Measurements from ENCODE around the gene KDM4B.
A peak's percentile ranks its signal among the peaks of the same experiment; 100 is the strongest.

KDM4B gene

DNA sequence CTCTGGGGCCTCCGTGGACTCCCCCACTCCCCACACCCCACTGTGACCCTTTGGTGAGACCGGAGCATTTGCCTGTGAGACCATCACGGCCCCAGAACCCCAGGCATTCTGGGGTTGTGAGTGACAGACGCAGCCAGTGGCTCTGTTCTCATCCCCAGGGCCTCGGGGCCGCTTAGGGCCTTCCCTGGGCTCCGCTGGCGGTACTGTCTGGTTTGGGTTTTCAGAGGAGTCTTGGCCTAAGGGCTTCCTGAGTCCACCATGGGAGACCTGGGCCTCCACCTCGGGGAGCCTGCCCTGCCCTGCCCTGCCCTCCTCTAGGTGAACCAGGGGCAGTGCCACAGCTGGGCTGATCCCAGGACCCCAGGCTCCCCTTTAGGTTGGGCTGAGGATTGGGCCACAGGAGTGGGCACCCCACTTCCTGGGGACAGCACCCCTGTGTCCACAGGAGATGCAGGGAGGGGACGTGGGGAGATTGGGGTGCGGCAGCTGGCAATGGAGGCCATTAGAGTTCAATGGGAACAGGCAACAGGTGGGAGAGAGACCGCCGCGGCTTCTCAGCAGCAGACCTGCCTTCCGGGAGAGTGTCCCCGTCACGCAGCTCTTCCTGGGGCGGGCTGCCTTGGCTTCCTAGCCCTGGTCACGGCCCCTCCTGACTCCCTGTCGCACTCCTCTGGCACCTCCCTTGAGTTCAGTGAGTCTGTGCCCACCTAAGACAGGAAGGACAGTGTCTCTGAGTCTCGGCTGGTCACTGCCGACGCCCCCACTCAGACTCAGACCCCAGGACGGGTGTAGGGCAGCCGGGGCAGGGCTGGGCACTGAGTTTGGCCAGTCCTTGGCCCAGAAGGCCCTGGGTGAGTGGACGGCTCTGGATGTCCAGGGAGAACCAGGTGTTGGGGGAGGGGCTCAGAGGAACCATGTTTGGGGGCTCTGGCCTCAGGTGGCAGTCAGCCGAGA lies 164.1 kb downstream of the KDM4B start:
- no peak for DNase-seq (ENCODE audit: low read depth, low spot score)

GRCh38 chr19:5133986-5134595 lies 165.2 kb downstream of the KDM4B start:
- DNase-seq (ENCODE audit: low read depth, low spot score): no peak

- DNase-seq (ENCODE audit: low read depth, low spot score): no peak
Observed at GRCh38 chr19:5134691-5135090, 165.8 kb downstream of the KDM4B start.

GRCh38 chr19:5136073-5136855 lies 167.4 kb downstream of the KDM4B start:
- DNase-seq (ENCODE audit: low read depth, low spot score): no peak

DNA sequence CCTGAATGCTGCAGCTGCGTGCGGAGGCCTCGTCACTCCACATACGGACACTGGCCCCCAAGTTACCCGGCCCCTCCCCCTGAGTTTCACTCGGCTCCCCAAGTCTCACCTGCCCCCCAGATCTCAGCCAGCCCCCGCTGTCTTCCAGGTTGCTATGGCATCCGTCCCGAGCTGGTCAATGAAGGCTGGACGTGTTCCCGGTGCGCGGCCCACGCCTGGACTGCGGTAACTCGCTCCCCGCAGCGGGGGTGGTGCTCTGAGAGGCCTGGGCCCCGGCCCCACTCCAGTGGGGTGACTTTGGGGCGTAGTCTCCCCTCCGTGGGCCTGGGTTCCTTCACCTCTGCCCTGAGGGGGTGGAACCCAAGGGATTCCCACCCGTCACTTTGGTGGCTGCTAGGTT lies 168.2 kb downstream of the KDM4B start:
- no peak for DNase-seq (ENCODE audit: low read depth, low spot score)

GRCh38 chr19:5137571-5138124 lies 168.7 kb downstream of the KDM4B start:
- peak; percentile 63 for DNase-seq (ENCODE audit: low read depth, low spot score)

DNA sequence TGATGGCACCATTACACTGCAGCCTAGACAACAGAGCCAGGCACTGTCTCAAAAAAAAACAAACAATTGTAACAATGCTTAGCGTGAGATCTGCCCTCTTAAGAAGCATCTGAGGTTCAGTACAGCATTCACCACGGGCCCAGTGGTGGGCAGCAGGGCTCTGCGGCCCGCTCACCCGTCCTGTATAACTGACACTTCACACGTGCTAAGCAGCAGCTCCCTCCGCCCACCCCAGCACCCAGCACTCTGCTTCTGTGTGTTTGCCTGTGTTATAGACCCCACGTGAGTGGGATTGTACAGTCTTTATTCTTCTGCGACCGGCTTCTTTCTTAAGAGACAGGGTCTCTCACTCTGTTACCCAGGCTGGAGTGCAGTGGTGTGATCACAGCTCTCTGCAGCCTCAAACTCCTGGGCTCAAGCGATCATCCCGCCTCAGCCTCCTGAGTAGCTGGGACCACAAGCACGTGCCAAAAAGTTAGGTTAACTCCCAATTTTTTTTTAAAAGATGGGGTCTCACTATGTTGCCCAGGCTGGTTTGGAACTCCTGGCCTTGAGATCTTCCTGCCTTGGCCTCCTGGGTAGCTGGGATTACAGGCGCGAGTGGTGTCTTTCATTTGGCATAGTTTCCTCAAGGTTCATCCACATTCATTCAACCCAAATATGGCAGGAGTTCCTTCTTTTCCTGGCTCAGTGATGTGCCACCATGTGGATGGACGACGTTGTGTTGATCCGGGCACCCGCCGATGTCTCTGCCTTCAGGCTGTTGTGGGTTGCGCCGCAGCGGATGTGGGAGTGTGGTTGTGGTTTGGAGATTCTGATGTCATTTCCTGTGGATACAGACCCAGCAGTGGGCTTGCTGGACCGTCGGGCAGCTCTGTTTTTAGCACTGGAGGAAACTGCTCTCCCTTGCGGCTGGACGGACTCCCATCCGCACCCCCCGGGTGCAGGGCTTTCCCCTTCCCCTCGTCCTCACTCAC lies 170.0 kb downstream of the KDM4B start:
- DNase-seq (ENCODE audit: low read depth, low spot score): no peak

DNA sequence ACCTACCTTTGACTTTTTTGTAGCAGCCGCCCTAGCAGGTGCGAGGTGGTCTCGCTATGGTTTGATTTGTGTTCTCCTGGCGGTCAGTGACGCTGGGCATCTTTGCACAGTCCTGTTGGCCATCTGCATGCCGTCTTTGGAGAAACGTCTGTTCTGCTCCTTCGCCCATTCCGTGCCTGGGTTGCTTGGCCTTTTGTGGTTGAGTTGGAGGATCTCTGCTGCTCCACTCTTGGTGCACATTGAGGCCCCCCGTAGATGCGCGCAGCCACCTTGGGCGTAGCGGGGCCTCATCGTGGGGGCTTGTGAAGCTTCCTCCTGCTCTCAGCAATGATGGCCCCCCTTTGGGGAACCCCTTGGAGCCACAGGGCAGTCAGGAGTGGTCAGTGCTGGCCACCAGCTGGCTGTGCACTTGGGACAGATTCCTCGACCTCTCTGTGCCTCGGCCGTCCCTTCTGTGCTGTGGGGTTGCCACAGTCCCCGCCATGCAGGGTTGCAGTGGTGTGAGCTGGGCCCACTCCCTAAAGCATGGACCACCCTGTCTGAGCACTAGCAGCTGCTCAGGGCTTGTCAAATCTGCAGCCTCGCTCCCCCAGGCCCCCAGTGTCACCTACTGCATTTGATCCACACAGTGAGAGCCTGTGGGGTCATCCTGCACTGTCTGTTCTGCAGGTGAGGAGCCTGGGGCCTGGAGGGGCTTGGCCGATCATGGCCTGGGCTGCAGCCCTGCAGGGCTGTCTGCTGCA lies 170.8 kb downstream of the KDM4B start:
- no peak for DNase-seq (ENCODE audit: low read depth, low spot score)

- DNase-seq (ENCODE audit: low read depth, low spot score): no peak
Observed at GRCh38 chr19:5141129-5141849, 172.4 kb downstream of the KDM4B start.

DNA sequence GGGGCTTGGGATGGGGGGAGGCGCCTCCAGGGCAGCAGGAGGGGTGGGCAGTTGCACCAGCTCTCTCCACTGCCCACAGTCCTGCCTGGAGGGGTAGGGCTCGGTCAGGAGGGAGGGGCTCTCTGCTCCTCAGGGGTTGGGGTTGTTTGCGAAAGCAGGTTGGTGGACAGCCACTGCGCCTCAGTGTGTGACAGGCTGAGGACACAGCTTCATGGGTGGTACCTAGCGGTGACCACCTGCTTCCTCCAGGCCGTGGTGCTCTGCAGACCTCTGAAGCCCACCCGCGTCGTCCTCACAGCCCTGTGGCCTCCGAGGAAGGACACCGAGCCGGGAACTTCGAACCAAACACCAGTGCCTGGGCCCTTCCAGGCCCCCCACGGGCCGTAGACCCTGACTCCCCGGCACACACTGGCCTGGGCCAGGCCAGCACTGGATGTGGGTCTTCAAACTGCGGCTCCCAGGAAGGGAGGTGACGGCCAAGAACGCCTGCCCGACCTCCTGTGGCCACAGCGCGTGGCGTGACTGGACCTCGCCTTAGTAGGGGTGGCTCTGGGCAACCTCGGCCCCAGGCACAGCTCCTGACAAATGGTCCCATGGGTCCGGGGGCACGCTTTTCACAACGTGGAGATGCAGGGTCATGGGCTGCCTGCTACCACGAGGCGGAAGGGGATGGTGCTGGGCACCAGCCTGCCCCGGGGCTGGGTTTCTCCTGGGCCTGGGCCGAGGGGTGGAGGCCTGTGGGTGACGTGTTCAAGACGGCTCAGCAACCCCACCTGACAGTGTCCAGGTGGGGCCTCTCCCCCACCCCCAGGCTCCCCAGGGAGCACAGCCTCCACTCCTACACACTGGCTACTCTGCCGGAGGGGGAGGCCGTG lies 173.2 kb downstream of the KDM4B start:
- no peak for DNase-seq (ENCODE audit: low read depth, low spot score)

DNA sequence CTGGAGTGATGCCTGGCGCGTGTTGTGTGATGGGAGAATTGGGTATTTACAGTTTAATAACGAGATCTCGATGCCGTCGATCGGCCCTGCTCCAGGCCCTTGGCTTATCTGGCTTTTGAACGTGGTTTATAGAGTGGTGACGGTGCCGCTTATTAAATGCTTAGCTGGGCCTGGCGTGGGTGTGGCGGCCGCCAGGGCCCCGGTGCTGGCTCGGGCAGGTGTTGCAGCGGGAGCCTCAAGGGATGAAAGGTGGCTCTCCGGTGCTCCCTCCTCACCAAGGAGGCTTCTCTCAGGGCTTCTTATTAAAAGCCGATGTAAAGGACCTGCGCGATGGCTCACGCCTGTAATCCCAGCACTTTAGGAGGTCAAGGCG lies 173.8 kb downstream of the KDM4B start:
- no peak for DNase-seq (ENCODE audit: low read depth, low spot score)

DNA sequence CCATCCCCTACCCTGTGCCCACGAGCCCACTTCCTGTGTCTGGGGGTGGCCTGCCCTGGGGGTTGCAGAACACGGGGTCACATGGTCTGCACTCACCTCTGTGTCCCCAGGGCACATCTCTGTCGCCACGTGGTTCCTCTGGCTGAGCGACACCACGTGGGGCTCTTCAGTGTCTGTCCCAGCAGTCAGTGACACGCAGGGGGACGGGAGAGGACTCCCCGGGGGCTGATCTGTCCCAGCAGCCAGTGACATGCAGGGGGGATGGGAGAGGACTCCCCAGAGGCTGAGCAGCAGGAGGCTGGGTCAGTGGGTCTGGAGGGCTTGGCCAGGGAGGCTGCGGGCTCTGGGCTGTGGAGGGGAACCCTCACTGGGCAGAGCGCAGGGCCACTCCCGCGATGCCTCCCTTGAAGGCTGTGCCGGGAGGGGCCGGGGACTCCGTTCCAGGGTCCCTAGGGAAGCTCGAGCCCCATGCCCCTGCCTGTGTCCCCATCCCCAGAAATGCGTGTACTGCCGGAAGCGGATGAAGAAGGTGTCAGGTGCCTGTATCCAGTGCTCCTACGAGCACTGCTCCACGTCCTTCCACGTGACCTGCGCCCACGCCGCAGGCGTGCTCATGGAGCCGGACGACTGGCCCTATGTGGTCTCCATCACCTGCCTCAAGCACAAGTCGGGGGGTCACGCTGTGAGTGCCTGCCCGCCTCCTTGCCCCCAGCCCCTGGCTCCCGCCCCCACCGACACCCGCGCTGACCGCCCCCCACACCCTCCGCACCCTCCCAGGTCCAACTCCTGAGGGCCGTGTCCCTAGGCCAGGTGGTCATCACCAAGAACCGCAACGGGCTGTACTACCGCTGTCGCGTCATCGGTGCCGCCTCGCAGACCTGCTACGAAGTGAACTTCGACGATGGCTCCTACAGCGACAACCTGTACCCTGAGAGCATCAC lies 174.8 kb downstream of the KDM4B start:
- no peak for DNase-seq (ENCODE audit: low read depth, low spot score)

GRCh38 chr19:5144545-5145179 lies 175.7 kb downstream of the KDM4B start:
- no peak for DNase-seq (ENCODE audit: low read depth, low spot score)

GRCh38 chr19:5145521-5146511 lies 176.9 kb downstream of the KDM4B start:
- DNase-seq (ENCODE audit: low read depth, low spot score): no peak
